Loucy (cell line): ENCODE data around the gene CNOT8.

Source experiments
- CTCF ChIP-seq: fragments of 200-600 bp; sonication (generic); conservative IDR thresholded peaks from 2 replicates; pipeline ENCODE4 v1.5.1; 2014; ENCODE audit warnings: mild to moderate bottlenecking, antibody characterized with exemption, low read length
- EZH2phosphoT487 ChIP-seq: fragments of 200-600 bp; IDR thresholded peaks from 2 replicates; pipeline ENCODE4 v1.6.1; 2018; ENCODE audit warnings: antibody characterized with exemption, mild to moderate bottlenecking, moderate library complexity, borderline replicate concordance

GRCh38 chr5:154829181-154829588 lies 29.2 kb upstream of the CNOT8 start:
- TF ChIP-seq CTCF = no peak
- no peak for TF ChIP-seq EZH2phosphoT487
